OCI-LY1 (cell line): ENCODE measurements around the gene GOLM1.

Experiments used
- H2AFZ ChIP-seq: fragments of 200-600 bp; sonication (generic), shearing (Covaris generic); 2 replicates; pipeline ENCODE4 v1.6.0; 2014; ENCODE audit warnings: antibody characterized with exemption, mild to moderate bottlenecking, low read length
- H3F3A ChIP-seq: fragments of 200-600 bp; sonication (generic), shearing (Covaris generic); 2 replicates; pipeline ENCODE4 v1.6.0; 2014; ENCODE audit warnings: mild to moderate bottlenecking, antibody characterized with exemption, low read length, moderate library complexity; ENCODE audit not compliant: insufficient read depth
- H3K27ac ChIP-seq: fragments of 200-600 bp; sonication (generic); 2 replicates; pipeline ENCODE4 v1.5.1; 2014; ENCODE audit warnings: low read length, mixed run types, mild to moderate bottlenecking, low read depth; ENCODE audit not compliant: poor library complexity, severe bottlenecking
- H3K27me3 ChIP-seq: fragments of 200-600 bp; sonication (generic); 2 replicates; pipeline ENCODE4 v1.6.0; 2014; ENCODE audit warnings: antibody characterized with exemption, mild to moderate bottlenecking, low read length, moderate library complexity; ENCODE audit not compliant: insufficient read depth
- H3K36me3 ChIP-seq: fragments of 200-600 bp; sonication (generic); 2 replicates; pipeline ENCODE4 v1.6.1; 2014; ENCODE audit warnings: mild to moderate bottlenecking, antibody characterized with exemption, low read length, moderate library complexity, mixed read lengths; ENCODE audit not compliant: insufficient read depth
- H3K4me1 ChIP-seq: fragments of 200-600 bp; sonication (generic); 2 replicates; pipeline ENCODE4 v1.5.1; 2014; ENCODE audit warnings: mild to moderate bottlenecking, low read length, moderate library complexity; ENCODE audit not compliant: insufficient read depth, severe bottlenecking
- H3K4me2 ChIP-seq: fragments of 200-600 bp; sonication (generic), shearing (Covaris generic); 2 replicates; pipeline ENCODE4 v1.6.1; 2014; ENCODE audit warnings: low read length
- H3K4me3 ChIP-seq: fragments of 200-600 bp; sonication (generic); 2 replicates; pipeline ENCODE4 v1.5.1; 2014; ENCODE audit warnings: low read length, low read depth, mild to moderate bottlenecking, mixed read lengths; ENCODE audit not compliant: poor library complexity, severe bottlenecking
- H3K79me2 ChIP-seq: fragments of 200-600 bp; shearing (Covaris generic); 2 replicates; pipeline ENCODE4 v1.6.1; 2016; ENCODE audit warnings: mixed run types, low read length, mixed read lengths; ENCODE audit not compliant: insufficient read depth
- H3K9ac ChIP-seq: fragments of 200-600 bp; sonication (generic), shearing (Covaris generic); 2 replicates; pipeline ENCODE4 v1.6.1; 2014; ENCODE audit warnings: mild to moderate bottlenecking, low read length, mixed read lengths
- H3K9me2 ChIP-seq: fragments of 200-600 bp; sonication (generic), shearing (Covaris generic); 2 replicates; pipeline ENCODE4 v1.6.1; 2014; ENCODE audit warnings: low read depth, mild to moderate bottlenecking, low read length, mixed read lengths
- H3K9me3 ChIP-seq: fragments of 200-600 bp; shearing (Covaris generic); 2 replicates; pipeline ENCODE4 v1.6.1; 2014; ENCODE audit warnings: low read length, mixed read lengths
- H4K20me1 ChIP-seq: fragments of 200-600 bp; sonication (generic), shearing (Covaris generic); 2 replicates; pipeline ENCODE4 v1.6.0; 2016; ENCODE audit warnings: mild to moderate bottlenecking, low read length; ENCODE audit not compliant: insufficient read depth
- EZH2 ChIP-seq: fragments of 200-600 bp; sonication (generic), shearing (Covaris generic); IDR thresholded peaks from 2 replicates; pipeline ENCODE4 v1.8.0; 2017; ENCODE audit warnings: borderline replicate concordance, mixed run types, mild to moderate bottlenecking, antibody characterized with exemption, low read length, moderate library complexity, mixed read lengths
- TF ChIP-seq, protein P1 (sequence below): fragments of 200-600 bp; sonication (generic), shearing (Covaris generic); IDR thresholded peaks from 2 replicates; pipeline ENCODE4 v1.5.1; 2017; ENCODE audit warnings: mild to moderate bottlenecking, antibody characterized with exemption, low read length, moderate library complexity, mixed read lengths

The GOLM1 gene

DNA sequence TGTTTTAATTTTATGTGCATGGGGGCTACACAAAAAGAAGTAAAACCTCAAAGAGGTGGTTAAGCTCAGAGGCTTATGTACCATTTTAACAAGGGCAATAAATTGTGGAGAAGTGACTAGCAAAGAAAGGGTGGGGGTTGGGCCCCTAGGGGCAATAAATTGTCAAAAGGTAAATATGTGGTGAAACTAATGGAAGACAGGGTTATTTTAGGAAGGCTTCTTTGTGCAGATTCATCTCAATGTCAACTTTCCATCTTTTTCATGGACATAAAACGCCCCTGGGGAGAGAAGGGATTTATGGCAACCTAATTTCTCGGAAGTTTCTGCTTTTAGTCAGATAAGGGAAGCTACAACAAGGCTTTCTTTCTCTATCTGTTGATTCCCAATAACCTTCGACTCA, 42.5 kb upstream of the GOLM1 start:
- Histone ChIP-seq H2AFZ (no peak overlapping the region), H3K9me3 (no peaks in the 10 kb centered on the region), H3K9ac (no peak overlapping the region), H3K4me3 (no peak overlapping the region), H3K27me3 (no peaks in the 10 kb centered on the region), H3K4me2 (no peak overlapping the region), H3K9me2 (no peaks in the 10 kb centered on the region), H3K4me1 (no peaks in the 10 kb centered on the region), H3K79me2 (no peaks in the 10 kb centered on the region), H3F3A (no peaks in the 10 kb centered on the region), H4K20me1 (no peaks in the 10 kb centered on the region), H3K27ac (no peak overlapping the region), H3K36me3 (no peaks in the 10 kb centered on the region)
- TF ChIP-seq, protein P1, sequence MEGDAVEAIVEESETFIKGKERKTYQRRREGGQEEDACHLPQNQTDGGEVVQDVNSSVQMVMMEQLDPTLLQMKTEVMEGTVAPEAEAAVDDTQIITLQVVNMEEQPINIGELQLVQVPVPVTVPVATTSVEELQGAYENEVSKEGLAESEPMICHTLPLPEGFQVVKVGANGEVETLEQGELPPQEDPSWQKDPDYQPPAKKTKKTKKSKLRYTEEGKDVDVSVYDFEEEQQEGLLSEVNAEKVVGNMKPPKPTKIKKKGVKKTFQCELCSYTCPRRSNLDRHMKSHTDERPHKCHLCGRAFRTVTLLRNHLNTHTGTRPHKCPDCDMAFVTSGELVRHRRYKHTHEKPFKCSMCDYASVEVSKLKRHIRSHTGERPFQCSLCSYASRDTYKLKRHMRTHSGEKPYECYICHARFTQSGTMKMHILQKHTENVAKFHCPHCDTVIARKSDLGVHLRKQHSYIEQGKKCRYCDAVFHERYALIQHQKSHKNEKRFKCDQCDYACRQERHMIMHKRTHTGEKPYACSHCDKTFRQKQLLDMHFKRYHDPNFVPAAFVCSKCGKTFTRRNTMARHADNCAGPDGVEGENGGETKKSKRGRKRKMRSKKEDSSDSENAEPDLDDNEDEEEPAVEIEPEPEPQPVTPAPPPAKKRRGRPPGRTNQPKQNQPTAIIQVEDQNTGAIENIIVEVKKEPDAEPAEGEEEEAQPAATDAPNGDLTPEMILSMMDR = no peak
- TF ChIP-seq EZH2 = no peak

DNA sequence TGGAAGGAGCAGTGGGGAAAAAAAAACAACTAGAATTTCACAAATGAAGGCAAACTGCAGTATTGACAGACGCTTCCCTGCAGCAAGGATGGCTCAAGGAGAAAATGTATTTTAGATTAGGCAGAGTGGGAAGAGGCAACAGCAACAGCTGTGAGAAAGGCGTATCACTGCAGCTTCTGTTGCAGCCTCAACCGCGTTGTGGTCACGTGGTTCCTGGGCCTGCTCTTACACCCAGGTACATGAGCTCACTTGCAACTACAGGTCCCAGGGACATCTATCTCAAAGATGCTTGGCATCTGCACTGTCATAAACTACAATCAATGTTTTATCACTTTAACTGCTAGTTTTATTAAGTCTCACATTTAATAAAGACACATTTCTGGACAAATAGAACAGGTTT, 36.0 kb upstream of the GOLM1 start:
- no peaks in the 10 kb centered on the region for H3K9me2 ChIP-seq
- no peaks in the 10 kb centered on the region for H3F3A ChIP-seq
- H3K79me2 ChIP-seq = no peaks in the 10 kb centered on the region
- H3K4me1 ChIP-seq = no peaks in the 10 kb centered on the region
- H3K27me3 ChIP-seq = no peaks in the 10 kb centered on the region
- H4K20me1 ChIP-seq = no peaks in the 10 kb centered on the region
- no peak overlapping the region for H3K4me2 ChIP-seq
- no peaks in the 10 kb centered on the region for H3K9me3 ChIP-seq
- no peak overlapping the region for H3K9ac ChIP-seq
- H2AFZ ChIP-seq = no peak overlapping the region
- H3K36me3 ChIP-seq = no peaks in the 10 kb centered on the region
- no peak overlapping the region for H3K27ac ChIP-seq
- H3K4me3 ChIP-seq = no peak overlapping the region
- TF ChIP-seq, protein P1 = no peak
- no peak for TF ChIP-seq EZH2

DNA sequence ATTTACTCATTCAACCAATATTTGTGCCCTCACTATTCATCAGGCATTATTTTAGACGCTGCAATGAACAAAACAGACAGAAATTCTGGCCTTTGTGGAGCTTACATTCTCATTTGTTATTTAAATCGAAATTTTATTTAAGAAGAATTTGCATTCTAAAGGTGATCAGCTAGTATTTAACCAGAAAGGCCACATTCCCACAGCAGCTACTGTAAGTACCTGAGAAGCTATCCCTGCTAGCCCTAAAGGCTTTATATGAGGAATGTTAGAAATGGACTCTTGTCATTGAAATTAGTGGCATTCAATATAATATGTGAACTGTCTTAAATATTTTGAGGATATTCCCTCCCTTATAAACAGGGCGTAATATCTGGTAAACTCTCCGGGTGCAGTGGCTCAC, 35.0 kb upstream of the GOLM1 start:
- no peaks in the 10 kb centered on the region for H3K36me3 ChIP-seq
- H4K20me1 ChIP-seq = no peaks in the 10 kb centered on the region
- H3K9ac ChIP-seq = no peak overlapping the region
- no peaks in the 10 kb centered on the region for H3K9me2 ChIP-seq
- H3K4me2 ChIP-seq = no peak overlapping the region
- no peaks in the 10 kb centered on the region for H3K79me2 ChIP-seq
- no peak overlapping the region for H3K4me3 ChIP-seq
- H3F3A ChIP-seq = no peaks in the 10 kb centered on the region
- H3K27ac ChIP-seq = no peak overlapping the region
- no peak for TF ChIP-seq EZH2
- TF ChIP-seq, protein P1 = no peak
- H3K27me3 ChIP-seq = no peaks in the 10 kb centered on the region
- no peak overlapping the region for H2AFZ ChIP-seq
- no peaks in the 10 kb centered on the region for H3K4me1 ChIP-seq
- no peaks in the 10 kb centered on the region for H3K9me3 ChIP-seq
